ENCODE data around the gene MPRIP.
A peak's percentile ranks its signal among the peaks of the same experiment; 100 is the strongest.

Gene MPRIP

GRCh38 chr17:17015230-17015629, 27.0 kb upstream of the MPRIP start:
- TF ChIP-seq ZFX (IDR thresholded peaks at IDR 0.05) (no peak), CTCF (conservative IDR thresholded peaks at IDR 0.05) (no peak)
- no peak overlapping the region for H3K27ac ChIP-seq

- H3K27ac ChIP-seq = peak overlapping the region; percentile 72; the same call in 1 of the 2 replicates
These were observed 25.8 kb upstream of the MPRIP start for GRCh38 chr17:17016199-17017197.

GRCh38 chr17:17017343-17018014, 24.8 kb upstream of the MPRIP start:
- peak overlapping the region; percentile 72 for H3K27ac ChIP-seq
- TF ChIP-seq CTCF (conservative IDR thresholded peaks at IDR 0.05) (no peak), ZFX (IDR thresholded peaks at IDR 0.05) (no peak)

- no peak for TF ChIP-seq CTCF (conservative IDR thresholded peaks at IDR 0.05)
- no peak for TF ChIP-seq ZFX (IDR thresholded peaks at IDR 0.05)
- peak overlapping the region; percentile 72 for H3K27ac ChIP-seq
These were observed 24.2 kb upstream of the MPRIP start for GRCh38 chr17:17018021-17018441.

- peak overlapping the region; percentile 72 for H3K27ac ChIP-seq
- no peak for TF ChIP-seq CTCF (conservative IDR thresholded peaks at IDR 0.05)
- peak; percentile 31; the same call in 1 of the 2 replicates for TF ChIP-seq ZFX (IDR thresholded peaks at IDR 0.05)
These were observed 23.4 kb upstream of the MPRIP start for GRCh38 chr17:17018612-17019429.

GRCh38 chr17:17019430-17019762, 22.9 kb upstream of the MPRIP start:
- peak overlapping the region; percentile 72 for H3K27ac ChIP-seq
- TF ChIP-seq ZFX (IDR thresholded peaks at IDR 0.05) = no peak
- TF ChIP-seq CTCF (conservative IDR thresholded peaks at IDR 0.05) = no peak

- peak overlapping the region; percentile 72 for H3K27ac ChIP-seq
- no peak for TF ChIP-seq CTCF (conservative IDR thresholded peaks at IDR 0.05)
- TF ChIP-seq ZFX (IDR thresholded peaks at IDR 0.05) = no peak
These were observed 22.3 kb upstream of the MPRIP start for GRCh38 chr17:17019891-17020456.
